Gastroesophageal sphincter (tissue), 3 donors: Measurements from ENCODE around the gene SLC25A10.

Source experiments
- EP300 ChIP-seq: sonication (generic); formaldehyde crosslinking; IDR thresholded peaks from one replicate; pipeline ENCODE4 v1.6.1; 2017; ENCODE audit warnings: antibody characterized with exemption, mild to moderate bottlenecking
- POLR2A ChIP-seq, 2 donors: fragments of 450-650 bp; IDR thresholded peaks; one replicate each; pipeline ENCODE4 v1.6.1; 2017; ENCODE audit warnings: antibody characterized with exemption in 2 of 2, mild to moderate bottlenecking in 2 of 2, moderate library complexity in 1 of 2
- POLR2AphosphoS5 ChIP-seq: sonication (generic); formaldehyde crosslinking; IDR thresholded peaks from one replicate; pipeline ENCODE4 v1.6.1; 2017; ENCODE audit warnings: antibody characterized with exemption
- TF ChIP-seq, protein P1 (sequence below), 4 experiments: fragments of 200-600 bp in 2 of 4; fragments of 450-650 bp in 2 of 4; sonication (generic) in 1 of 4; IDR thresholded peaks; one replicate each; pipeline ENCODE4 v1.5.1; 2017 to 2019; ENCODE audit warnings: antibody characterized with exemption in 4 of 4, mild to moderate bottlenecking in 2 of 4, moderate library complexity in 2 of 4

DNA sequence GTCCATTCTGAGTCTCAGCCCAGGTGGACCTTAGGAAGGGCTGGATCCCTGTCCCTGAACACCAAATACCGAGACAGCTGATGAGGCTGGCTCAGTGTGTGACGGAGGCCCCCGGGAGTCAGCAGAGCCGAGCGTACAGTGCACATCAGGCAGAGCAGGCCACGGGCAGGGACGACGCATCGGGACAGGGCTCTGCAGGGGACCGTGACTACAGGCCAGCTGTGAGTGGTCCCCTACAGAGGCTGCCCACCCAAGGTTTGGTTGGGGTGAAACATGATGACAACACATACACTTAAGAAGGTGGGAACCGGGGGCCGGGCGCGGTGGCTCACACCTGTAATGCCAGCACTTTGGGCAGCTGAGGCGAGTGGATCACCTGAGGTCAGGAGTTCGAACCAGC is 39.1 kb upstream of the SLC25A10 start:
- no peak for TF ChIP-seq EP300
- no peak for TF ChIP-seq POLR2AphosphoS5
- no peak for TF ChIP-seq POLR2A (IDR thresholded peaks at IDR 0.05)
- TF ChIP-seq, protein P1, sequence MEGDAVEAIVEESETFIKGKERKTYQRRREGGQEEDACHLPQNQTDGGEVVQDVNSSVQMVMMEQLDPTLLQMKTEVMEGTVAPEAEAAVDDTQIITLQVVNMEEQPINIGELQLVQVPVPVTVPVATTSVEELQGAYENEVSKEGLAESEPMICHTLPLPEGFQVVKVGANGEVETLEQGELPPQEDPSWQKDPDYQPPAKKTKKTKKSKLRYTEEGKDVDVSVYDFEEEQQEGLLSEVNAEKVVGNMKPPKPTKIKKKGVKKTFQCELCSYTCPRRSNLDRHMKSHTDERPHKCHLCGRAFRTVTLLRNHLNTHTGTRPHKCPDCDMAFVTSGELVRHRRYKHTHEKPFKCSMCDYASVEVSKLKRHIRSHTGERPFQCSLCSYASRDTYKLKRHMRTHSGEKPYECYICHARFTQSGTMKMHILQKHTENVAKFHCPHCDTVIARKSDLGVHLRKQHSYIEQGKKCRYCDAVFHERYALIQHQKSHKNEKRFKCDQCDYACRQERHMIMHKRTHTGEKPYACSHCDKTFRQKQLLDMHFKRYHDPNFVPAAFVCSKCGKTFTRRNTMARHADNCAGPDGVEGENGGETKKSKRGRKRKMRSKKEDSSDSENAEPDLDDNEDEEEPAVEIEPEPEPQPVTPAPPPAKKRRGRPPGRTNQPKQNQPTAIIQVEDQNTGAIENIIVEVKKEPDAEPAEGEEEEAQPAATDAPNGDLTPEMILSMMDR (IDR thresholded peaks at IDR 0.05): no peak
